MCF 10A (cell line): ENCODE measurements around the gene CENPV. TPM values are rescaled to one million over a fixed set of nuclear protein-coding genes. Genes with fewer than 3 reads are reported as not detected.
"Not testable (repeated sequence)": the region's sequence is repeated elsewhere in the genome, so short reads cannot be mapped to it uniquely, and the experiment has no call there.

ENCODE experiments used
- BruUV-seq: library from RNA; stranded (reverse); fragments of 400-500 nt; replicated peaks from 2 replicates; lab custom pipeline; 2021; lab: Mats Ljungman, UMichigan
- CTCF ChIA-PET: fragments of 300-600 bp; sonication (Branson Sonifier 250); formaldehyde crosslinking; extraction: SDS; loops from one replicate; lab custom pipeline; 2021; ENCODE audit warnings: antibody characterized with exemption, inconsistent platforms; lab: Yijun Ruan, JAX
- POLR2A ChIA-PET: fragments of 300-600, 350-650 bp; sonication (Branson Sonifier 250); formaldehyde crosslinking; extraction: SDS; loops from one replicate; lab custom pipeline; 2020; ENCODE audit warnings: antibody characterized with exemption, inconsistent platforms; lab: Yijun Ruan, JAX
- DNase-seq: peaks from one replicate; pipeline ENCODE4 v3.0.0-alpha.2; 2018; ENCODE audit not compliant: unreplicated experiment
- H3K27ac Mint-ChIP-seq: one replicate; pipeline ENCODE4 v1.8.0; 2022; ENCODE audit warnings: mild to moderate bottlenecking, low read depth, mixed read lengths; ENCODE audit not compliant: unreplicated experiment
- H3K27me3 Mint-ChIP-seq: one replicate; pipeline ENCODE4 v1.8.0; 2022; ENCODE audit warnings: mixed read lengths; ENCODE audit not compliant: insufficient read depth, unreplicated experiment
- H3K36me3 Mint-ChIP-seq: one replicate; pipeline ENCODE4 v1.8.0; 2022; ENCODE audit warnings: mild to moderate bottlenecking, moderate library complexity, mixed read lengths; ENCODE audit not compliant: insufficient read depth, unreplicated experiment
- H3K4me1 Mint-ChIP-seq: one replicate; pipeline ENCODE4 v1.8.0; 2022; ENCODE audit warnings: mixed read lengths; ENCODE audit not compliant: insufficient read depth, unreplicated experiment
- H3K4me3 Mint-ChIP-seq: one replicate; pipeline ENCODE4 v1.8.0; 2022; ENCODE audit warnings: mild to moderate bottlenecking, moderate library complexity, mixed read lengths; ENCODE audit not compliant: unreplicated experiment
- H3K9me3 Mint-ChIP-seq: one replicate; pipeline ENCODE4 v1.8.0; 2022; ENCODE audit warnings: mixed read lengths; ENCODE audit not compliant: unreplicated experiment
- CTCF ChIP-seq: fragments of 200-600 bp; IDR thresholded peaks from one replicate; pipeline ENCODE4 v1.8.0; 2022; ENCODE audit warnings: antibody characterized with exemption, mild to moderate bottlenecking; ENCODE audit not compliant: unreplicated experiment
- intact Hi-C: fragments of 100-400 bp; cut with micrococcal nuclease; formaldehyde crosslinking; loops from 2 replicates; pipeline ENCODE4 v1.14.1; 2022
- total RNA-seq: library from RNA; stranded (reverse); gene quantifications from 2 replicates; pipeline ENCODE4 v1.2.3, GENCODE V29; 2022

Gene CENPV
- total RNA-seq, 1 experiment from 2014 or later = 22.4 TPM

GRCh38 chr17:16314859-16315258 is 38.4 kb downstream of the CENPV start:
- intact Hi-C loops = no loop called here
- ChIA-PET CTCF (no interaction called here), POLR2A (no interaction called here)
- H3K27ac Mint-ChIP-seq = no peak overlapping the region
- DNase-seq = no peak
- no peaks in the 10 kb centered on the region for H3K4me1 Mint-ChIP-seq
- no peaks in the 10 kb centered on the region for H3K9me3 Mint-ChIP-seq
- H3K27me3 Mint-ChIP-seq = no peaks in the 10 kb centered on the region
- H3K4me3 Mint-ChIP-seq = no peak overlapping the region
- no TSS peak for BruUV-seq
- no peak for TF ChIP-seq CTCF
- H3K36me3 Mint-ChIP-seq = peaks cover 14% of the 10 kb centered on the region

- ChIA-PET POLR2A (no interaction called here), CTCF (no interaction called here)
- H3K27me3 Mint-ChIP-seq = no peaks in the 10 kb centered on the region
- H3K9me3 Mint-ChIP-seq = no peaks in the 10 kb centered on the region
- TF ChIP-seq CTCF = no peak
- H3K36me3 Mint-ChIP-seq = peaks cover 14% of the 10 kb centered on the region
- no peak overlapping the region for H3K27ac Mint-ChIP-seq
- H3K4me1 Mint-ChIP-seq = no peaks in the 10 kb centered on the region
- DNase-seq = no peak
- BruUV-seq = no TSS peak
- intact Hi-C loops = no loop called here
- no peak overlapping the region for H3K4me3 Mint-ChIP-seq
Observed at GRCh38 chr17:16314189-16314588, 39.1 kb downstream of the CENPV start.

GRCh38 chr17:16313139-16314090 is 39.9 kb downstream of the CENPV start:
- BruUV-seq = no TSS peak
- Mint-ChIP-seq H3K27me3 (no peaks in the 10 kb centered on the region), H3K4me3 (no peak overlapping the region), H3K4me1 (no peaks in the 10 kb centered on the region), H3K9me3 (no peaks in the 10 kb centered on the region), H3K36me3 (peaks cover 14% of the 10 kb centered on the region), H3K27ac (no peak overlapping the region)
- intact Hi-C loops = no loop called here
- DNase-seq = no peak
- no peak for TF ChIP-seq CTCF
- POLR2A ChIA-PET = no interaction called here
- CTCF ChIA-PET = interaction anchor here (1.2 kb wide), 1 partner anchor 12 kb away, joined by 3 read pairs; no protein-coding TSS in a partner anchor

GRCh38 chr17:16312061-16312460 is 41.2 kb downstream of the CENPV start:
- H3K9me3 Mint-ChIP-seq, DNase-seq, POLR2A ChIA-PET, intact Hi-C loops, CTCF ChIA-PET, H3K4me3 Mint-ChIP-seq, BruUV-seq, H3K27me3 Mint-ChIP-seq, H3K4me1 Mint-ChIP-seq, H3K27ac Mint-ChIP-seq: not testable (repeated sequence)
- H3K36me3 Mint-ChIP-seq = peaks cover 18% of the 10 kb centered on the region
